AG04450 (cell line): ENCODE data around the gene VAV3. TPM values are rescaled to one million over a fixed set of nuclear protein-coding genes. Genes with fewer than 3 reads are reported as not detected.

Experiments used
- CTCF ChIA-PET: fragments of 300-600, 350-600 bp; formaldehyde crosslinking; extraction: SDS; loops from one replicate; lab custom pipeline; 2022; ENCODE audit warnings: antibody characterized with exemption, inconsistent platforms; lab: Charles Lee
- POLR2A ChIA-PET: fragments of 350-600 bp; formaldehyde crosslinking; extraction: SDS; loops from one replicate; lab custom pipeline; 2021; ENCODE audit warnings: antibody characterized with exemption, inconsistent platforms; lab: Yijun Ruan, JAX
- DNase-seq: peaks from one replicate; pipeline ENCODE4 v3.0.0-alpha.2; 2011; ENCODE audit warnings: low read depth, low spot score
- H3K27ac ChIP-seq: one replicate; pipeline ENCODE4 v1.5.1; 2012; ENCODE audit warnings: low read depth, low read length, control low read depth
- H3K27me3 ChIP-seq: one replicate; pipeline ENCODE4 v1.6.0; 2012; ENCODE audit warnings: low read length; ENCODE audit not compliant: control insufficient read depth, insufficient read depth
- H3K4me3 ChIP-seq: 2 replicates; pipeline ENCODE4 v1.5.1; 2011; ENCODE audit warnings: mild to moderate bottlenecking, low read depth, low read length, control low read depth
- H3K9me3 ChIP-seq: 2 replicates; pipeline ENCODE4 v1.5.1; 2012; ENCODE audit warnings: low read length; ENCODE audit not compliant: control insufficient read depth, insufficient read depth
- CTCF ChIP-seq: IDR thresholded peaks from 2 replicates; pipeline ENCODE4 v1.5.1; 2011; ENCODE audit warnings: low read depth, low read length, control low read depth, inconsistent platforms
- polyA plus RNA-seq: library from polyadenylated mRNA; depleted of rRNA; stranded (reverse); fragments of >200 nt; gene quantifications from 2 replicates; pipeline ENCODE4 v1.2.3, GENCODE V29; 2011

VAV3 gene
- polyA plus RNA-seq, 1 experiment: 0.02 TPM

- ChIA-PET POLR2A (no interaction called here), CTCF (interaction anchor here (1.3 kb wide), 1 partner anchor 9 kb away, joined by 5 read pairs; no protein-coding TSS in a partner anchor)
- no peak for DNase-seq
- no peak for TF ChIP-seq CTCF
- Histone ChIP-seq H3K27me3 (no peaks in the 10 kb centered on the region), H3K9me3 (no peaks in the 10 kb centered on the region), H3K27ac (no peak overlapping the region), H3K4me3 (no peak overlapping the region)
These were observed 426.5 kb downstream of the VAV3 start for GRCh38 chr1:107538502-107538901.

- Histone ChIP-seq H3K9me3 (no peaks in the 10 kb centered on the region), H3K27ac (no peak overlapping the region), H3K27me3 (no peaks in the 10 kb centered on the region), H3K4me3 (no peak overlapping the region)
- DNase-seq: no peak
- ChIA-PET POLR2A (no interaction called here), CTCF (no interaction called here)
- no peak for TF ChIP-seq CTCF
These were observed 428.7 kb downstream of the VAV3 start for GRCh38 chr1:107536266-107536665.

GRCh38 chr1:107535091-107535490 lies 429.9 kb downstream of the VAV3 start:
- ChIA-PET POLR2A (no interaction called here), CTCF (no interaction called here)
- Histone ChIP-seq H3K27me3 (no peaks in the 10 kb centered on the region), H3K4me3 (no peak overlapping the region), H3K9me3 (no peaks in the 10 kb centered on the region), H3K27ac (no peak overlapping the region)
- DNase-seq: no peak
- TF ChIP-seq CTCF: no peak

GRCh38 chr1:107534632-107535031 lies 430.3 kb downstream of the VAV3 start:
- TF ChIP-seq CTCF: no peak
- Histone ChIP-seq H3K9me3 (no peaks in the 10 kb centered on the region), H3K27ac (no peak overlapping the region), H3K27me3 (no peaks in the 10 kb centered on the region), H3K4me3 (no peak overlapping the region)
- ChIA-PET POLR2A (no interaction called here), CTCF (no interaction called here)
- no peak for DNase-seq

- POLR2A ChIA-PET: no interaction called here
- CTCF ChIA-PET: no interaction called here
- no peak overlapping the region for H3K4me3 ChIP-seq
- H3K27ac ChIP-seq: no peak overlapping the region
- H3K9me3 ChIP-seq: no peaks in the 10 kb centered on the region
- DNase-seq: no peak
- no peaks in the 10 kb centered on the region for H3K27me3 ChIP-seq
- TF ChIP-seq CTCF: no peak
These were observed 431.5 kb downstream of the VAV3 start for GRCh38 chr1:107533436-107533835.
